Measurements from ENCODE around the gene SUN1. TPM values are rescaled to one million over a fixed set of nuclear protein-coding genes. Genes with fewer than 3 reads are reported as not detected.
"Not testable (repeated sequence)": the region's sequence is repeated elsewhere in the genome, so short reads cannot be mapped to it uniquely, and the experiment has no call there.

Gene SUN1
- total RNA-seq, 1 experiment from 2014 or later = 130 TPM

- no peak for DNase-seq (ENCODE audit: low read depth)
Observed at GRCh38 chr7:853366-854117, 21.3 kb downstream of the SUN1 start.

DNA sequence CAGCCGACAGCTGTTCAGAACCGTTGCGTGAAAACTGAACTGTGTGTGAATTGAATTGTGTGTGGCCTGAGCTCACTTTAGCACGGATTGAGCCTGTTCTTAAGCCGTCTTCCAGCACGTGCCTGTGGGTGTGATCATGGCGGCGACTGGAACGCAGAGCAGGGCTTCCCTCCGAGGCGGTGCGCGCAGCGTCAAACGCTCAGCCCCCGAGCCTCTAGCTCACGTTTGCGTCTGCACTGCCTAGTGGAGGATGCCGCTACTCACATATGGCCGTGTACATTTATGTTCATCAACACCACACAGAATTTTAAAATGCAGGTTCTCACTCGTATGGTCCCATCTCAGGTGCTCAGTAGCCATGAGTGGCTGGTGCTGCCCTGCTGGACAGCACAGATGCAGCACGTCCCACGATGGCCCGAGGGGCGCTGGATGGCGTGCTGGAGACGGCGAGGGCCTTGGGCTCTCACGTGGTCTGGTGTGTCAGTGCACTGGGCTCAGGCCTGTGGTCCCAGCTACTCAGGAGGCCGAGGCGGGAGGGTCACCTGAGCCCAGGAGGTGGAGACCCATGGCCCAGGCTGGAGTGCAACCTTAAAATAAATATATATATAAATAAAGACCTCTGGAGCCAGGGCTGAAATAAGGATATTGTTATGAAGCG is 22.0 kb downstream of the SUN1 start:
- no peak for DNase-seq (ENCODE audit: low read depth)

GRCh38 chr7:855686-856369 is 23.6 kb downstream of the SUN1 start:
- no peak for DNase-seq (ENCODE audit: low read depth)

GRCh38 chr7:856444-857095 is 24.3 kb downstream of the SUN1 start:
- no peak for DNase-seq (ENCODE audit: low read depth)

DNA sequence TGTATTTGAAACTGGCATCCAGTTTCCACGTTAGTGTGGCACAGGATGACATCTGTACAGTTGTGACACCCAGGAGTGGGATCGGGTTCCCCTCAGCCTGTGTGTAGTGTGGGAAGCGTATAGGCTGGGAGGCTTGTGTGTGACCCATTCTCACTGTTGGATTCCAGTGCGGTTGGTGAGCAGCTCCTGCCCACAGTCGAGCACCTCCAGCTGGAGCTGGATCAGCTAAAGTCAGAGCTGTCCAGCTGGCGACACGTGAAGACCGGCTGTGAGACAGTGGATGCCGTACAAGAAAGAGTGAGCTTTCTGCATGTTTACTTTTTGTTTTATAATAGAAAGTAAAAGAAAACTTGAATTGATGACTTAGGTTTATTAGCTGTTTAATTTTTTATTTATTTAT is 25.4 kb downstream of the SUN1 start:
- no peak for DNase-seq (ENCODE audit: low read depth)

DNA sequence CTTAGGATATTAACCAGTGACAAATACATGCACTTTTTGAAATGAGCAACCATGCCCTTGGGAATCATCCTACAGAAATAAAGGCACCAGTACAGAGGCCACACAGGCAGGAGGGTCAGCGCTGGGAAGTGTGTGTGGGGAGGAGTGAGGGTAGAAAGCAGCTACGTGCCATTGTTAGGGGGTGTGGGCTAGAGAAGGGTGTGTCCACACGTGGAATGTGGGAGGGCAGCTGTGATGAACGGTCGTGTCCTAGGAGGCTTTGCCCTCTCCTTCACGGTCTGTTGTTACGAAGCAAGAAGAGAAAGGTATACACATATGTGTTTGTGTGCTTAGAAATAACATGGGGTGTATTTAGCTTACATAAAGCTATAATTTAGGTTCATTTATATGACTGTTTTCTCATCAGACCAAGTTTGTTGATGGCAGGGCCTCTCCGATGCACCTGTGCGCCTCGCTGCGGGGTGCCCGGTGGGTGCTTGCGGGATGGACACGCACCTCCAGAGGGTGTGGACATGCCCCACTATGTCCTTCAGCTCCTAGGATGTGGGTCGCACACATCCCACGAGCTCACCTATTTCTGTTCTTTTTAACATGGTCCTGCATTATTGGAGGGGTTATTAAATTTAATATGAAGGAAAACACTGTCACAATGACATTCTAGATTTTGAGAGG is 27.2 kb downstream of the SUN1 start:
- no peak for DNase-seq (ENCODE audit: low read depth)

GRCh38 chr7:860149-860548 is 27.9 kb downstream of the SUN1 start:
- DNase-seq (ENCODE audit: low read depth) = no peak

GRCh38 chr7:861222-861621 is 28.9 kb downstream of the SUN1 start:
- DNase-seq (ENCODE audit: low read depth) = no peak

- DNase-seq (ENCODE audit: low read depth) = no peak
Observed at GRCh38 chr7:862157-862556, 29.9 kb downstream of the SUN1 start.

DNA sequence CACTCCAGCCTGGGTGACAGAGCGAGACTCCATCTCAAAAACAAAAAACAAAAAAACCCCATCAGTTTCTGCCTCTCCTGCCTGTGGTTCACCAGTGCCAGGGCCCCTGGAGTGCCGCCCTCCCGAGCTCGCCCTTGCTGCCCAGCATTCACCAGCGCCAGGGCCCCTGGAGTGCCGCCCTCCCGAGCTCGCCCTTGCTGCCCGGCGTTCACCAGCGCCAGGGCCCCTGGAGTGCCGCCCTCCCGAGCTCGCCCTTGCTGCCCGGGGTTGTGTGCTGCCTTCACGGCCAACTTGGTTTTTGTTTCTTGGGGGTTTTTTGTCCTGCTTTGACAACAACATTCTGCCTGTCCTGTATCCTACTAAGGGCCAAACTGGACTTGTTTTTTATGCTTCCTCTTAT is 30.8 kb downstream of the SUN1 start:
- DNase-seq (ENCODE audit: low read depth) = no peak

- DNase-seq (ENCODE audit: low read depth) = no peak
Observed at GRCh38 chr7:865921-866320, 33.6 kb downstream of the SUN1 start.

- DNase-seq (ENCODE audit: low read depth) = no peak
Observed at GRCh38 chr7:867001-867405, 34.7 kb downstream of the SUN1 start.

- DNase-seq (ENCODE audit: low read depth) = peak; percentile 14
Observed at GRCh38 chr7:867406-868188, 35.3 kb downstream of the SUN1 start.

DNA sequence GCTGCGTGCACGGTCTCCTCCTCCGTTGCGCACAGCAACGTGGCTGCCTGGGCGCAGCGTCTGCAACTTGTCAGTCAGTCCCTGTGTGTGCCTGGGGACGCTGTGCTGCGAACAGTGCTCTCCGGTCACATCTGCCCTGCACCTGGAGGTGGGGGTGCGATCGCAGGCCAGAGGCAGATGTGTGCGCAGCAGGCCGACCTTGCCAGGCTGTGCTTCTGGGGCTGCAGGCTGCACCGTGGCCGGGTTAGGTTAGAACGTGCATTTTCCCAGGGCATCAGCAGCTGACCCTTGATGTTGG is 35.9 kb downstream of the SUN1 start:
- DNase-seq (ENCODE audit: low read depth) = no peak

DNA sequence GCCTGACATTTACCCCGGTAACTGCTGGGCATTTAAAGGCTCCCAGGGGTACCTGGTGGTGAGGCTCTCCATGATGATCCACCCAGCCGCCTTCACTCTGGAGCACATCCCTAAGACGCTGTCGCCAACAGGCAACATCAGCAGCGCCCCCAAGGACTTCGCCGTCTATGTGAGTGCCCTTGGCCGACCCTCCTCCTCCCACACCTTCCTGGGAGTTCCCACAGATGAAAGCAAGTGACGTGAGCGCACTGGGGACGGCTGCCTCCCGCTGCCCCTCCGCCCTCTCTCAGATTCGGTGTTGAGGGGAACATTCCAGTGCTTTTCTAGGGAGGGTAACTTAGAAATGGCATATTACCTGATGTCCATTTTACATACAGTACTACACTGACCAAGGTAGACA is 37.1 kb downstream of the SUN1 start:
- DNase-seq (ENCODE audit: low read depth) = no peak

DNA sequence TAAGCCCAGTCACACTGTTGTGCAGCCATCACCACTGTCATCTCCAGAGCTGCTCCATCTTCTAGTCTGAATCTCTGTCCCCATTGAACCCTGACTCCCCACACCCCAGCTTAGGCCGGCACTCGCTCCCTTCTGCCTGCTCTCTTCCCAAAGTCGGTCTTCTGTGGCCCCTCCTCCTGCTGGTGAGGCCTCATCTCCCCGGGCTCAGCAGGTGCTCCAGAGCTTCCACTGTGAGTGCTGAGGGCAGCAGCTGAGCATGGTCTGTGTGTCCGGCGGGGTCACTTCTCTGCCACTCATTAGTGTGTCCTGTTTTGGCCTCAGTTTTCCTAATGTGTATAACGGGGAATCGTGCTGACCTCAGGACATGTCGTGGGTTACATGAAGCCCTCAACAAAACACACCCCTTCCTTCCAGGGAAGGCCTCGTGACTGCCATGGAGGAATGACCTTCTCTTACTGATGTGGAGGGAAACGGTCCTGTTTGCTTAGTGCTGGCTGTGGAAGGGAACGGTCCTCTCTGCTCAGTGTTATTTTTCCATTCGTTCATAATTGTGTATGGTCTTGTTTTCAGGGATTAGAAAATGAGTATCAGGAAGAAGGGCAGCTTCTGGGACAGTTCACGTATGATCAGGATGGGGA is 39.7 kb downstream of the SUN1 start:
- DNase-seq (ENCODE audit: low read depth) = no peak

DNA sequence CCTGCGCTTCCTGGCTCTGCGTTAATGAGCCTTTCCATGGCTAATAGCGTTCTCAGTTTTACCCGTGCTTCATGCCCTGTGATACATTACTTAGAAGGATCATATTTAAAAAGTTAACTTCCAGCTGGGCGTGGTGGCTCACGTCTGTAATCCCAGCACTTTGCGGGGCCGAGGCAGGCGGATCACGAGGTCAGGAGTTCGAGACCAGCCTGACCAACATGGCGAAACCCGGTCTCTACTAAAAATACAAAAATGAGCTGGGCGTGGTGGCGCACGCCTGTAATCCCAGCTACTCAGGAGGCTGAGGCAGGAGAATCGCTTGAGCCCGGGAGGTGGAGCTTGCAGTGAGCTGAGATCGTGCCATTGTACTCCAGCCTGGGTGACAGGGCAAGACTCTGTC is 40.4 kb downstream of the SUN1 start:
- DNase-seq (ENCODE audit: low read depth) = not testable (repeated sequence)

DNA sequence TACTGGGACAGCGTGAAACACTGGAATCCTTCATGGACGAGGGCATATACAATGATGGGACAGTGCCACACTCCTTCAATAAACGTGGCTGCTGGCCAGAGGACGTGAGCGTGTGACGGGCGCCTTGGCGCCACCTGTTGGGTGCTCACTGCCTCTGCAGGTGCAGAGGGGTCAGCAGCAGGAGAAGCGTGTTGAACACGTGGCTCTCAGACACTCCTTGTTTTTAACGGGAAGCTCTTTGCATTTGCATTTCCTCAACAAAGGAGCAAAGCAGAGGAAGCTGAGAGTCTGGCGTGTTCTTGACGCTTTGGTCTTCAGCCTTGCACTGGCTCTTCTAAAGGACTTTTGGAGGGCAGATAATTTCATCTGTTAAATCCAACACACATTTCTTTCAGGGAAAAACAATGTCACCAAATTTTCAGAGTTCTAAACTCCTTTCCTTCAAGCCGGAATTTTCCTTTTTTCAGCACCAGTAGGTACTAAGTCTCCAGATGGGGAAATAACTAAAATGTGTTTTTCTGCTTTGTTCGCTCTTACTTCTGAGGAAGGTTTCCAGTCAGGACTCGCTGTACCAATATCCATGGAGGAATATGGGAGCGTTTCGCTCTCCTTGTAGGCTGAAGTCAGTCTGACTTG is 41.2 kb downstream of the SUN1 start:
- DNase-seq (ENCODE audit: low read depth) = peak; percentile 81

- DNase-seq (ENCODE audit: low read depth) = no peak
Observed at GRCh38 chr7:874031-874749, 41.9 kb downstream of the SUN1 start.
